ENCODE results near the gene CTNNAL1. TPM values are rescaled to one million over a fixed set of nuclear protein-coding genes. Genes with fewer than 3 reads are reported as not detected.
"Not testable (repeated sequence)": the region's sequence is repeated elsewhere in the genome, so short reads cannot be mapped to it uniquely, and the experiment has no call there.

CTNNAL1 gene
- total RNA-seq, 1 donor from 2014 or later: 16.4 TPM

GRCh38 chr9:108903420-108904103, 109.7 kb downstream of the CTNNAL1 start:
- no peaks in the 10 kb centered on the region for H3K9me3 ChIP-seq
- no peak for DNase-seq (ENCODE audit: low spot score in 2 of 2)
- no peaks in the 10 kb centered on the region for H3K4me1 ChIP-seq
- peaks cover 73 to 89% of the 10 kb centered on the region in 2 donors for H3K36me3 ChIP-seq
- H3K4me3 ChIP-seq: no peak overlapping the region
- intact Hi-C loops (cut with DNase I): no loop called here
- H3K27ac ChIP-seq: no peak overlapping the region
- no peaks in the 10 kb centered on the region for H3K27me3 ChIP-seq
- no peak for TF ChIP-seq CTCF (IDR thresholded peaks at IDR 0.05)

GRCh38 chr9:108900176-108900575, 113.1 kb downstream of the CTNNAL1 start:
- intact Hi-C loops (cut with DNase I): no loop called here
- H3K36me3 ChIP-seq: peaks cover 71 to 88% of the 10 kb centered on the region in 2 donors

GRCh38 chr9:108899023-108899695, 114.1 kb downstream of the CTNNAL1 start:
- H3K4me1 ChIP-seq; H3K27me3 ChIP-seq; H3K27ac ChIP-seq; DNase-seq (ENCODE audit: low spot score in 2 of 2); intact Hi-C loops (cut with DNase I); H3K4me3 ChIP-seq; H3K9me3 ChIP-seq: not testable (repeated sequence)
- peaks cover 66 to 94% of the 10 kb centered on the region in 2 donors for H3K36me3 ChIP-seq

More at GRCh38 chr9:108900176-108900575, 113.1 kb downstream of the CTNNAL1 start:
- no peak for DNase-seq (ENCODE audit: low spot score in 2 of 2)
- no peak overlapping the region for H3K4me3 ChIP-seq
- H3K27me3 ChIP-seq: no peaks in the 10 kb centered on the region
- H3K4me1 ChIP-seq: no peaks in the 10 kb centered on the region
- TF ChIP-seq CTCF (IDR thresholded peaks at IDR 0.05): no peak
- H3K27ac ChIP-seq: no peak overlapping the region
- no peaks in the 10 kb centered on the region for H3K9me3 ChIP-seq

- Histone ChIP-seq H3K27me3 (no peaks in the 10 kb centered on the region), H3K4me1 (no peaks in the 10 kb centered on the region), H3K27ac (no peak overlapping the region), H3K9me3 (no peaks in the 10 kb centered on the region), H3K36me3 (peaks cover 65 to 97% of the 10 kb centered on the region in 2 donors), H3K4me3 (no peak overlapping the region)
- no peak for TF ChIP-seq CTCF (IDR thresholded peaks at IDR 0.05)
- DNase-seq (ENCODE audit: low spot score in 2 of 2): no peak
- intact Hi-C loops (cut with DNase I): no loop called here
Measured at GRCh38 chr9:108897324-108898096, 115.8 kb downstream of the CTNNAL1 start.

GRCh38 chr9:108894225-108894997, 118.9 kb downstream of the CTNNAL1 start:
- Histone ChIP-seq H3K4me3 (no peak overlapping the region), H3K36me3 (peaks cover 65 to 97% of the 10 kb centered on the region in 2 donors), H3K27ac (no peak overlapping the region), H3K9me3 (no peaks in the 10 kb centered on the region), H3K27me3 (no peaks in the 10 kb centered on the region), H3K4me1 (no peaks in the 10 kb centered on the region)
- no peak for TF ChIP-seq CTCF (IDR thresholded peaks at IDR 0.05)
- intact Hi-C loops (cut with DNase I): no loop called here
- DNase-seq (ENCODE audit: low spot score in 2 of 2): no peak

Other genes with a start within 250 kb of the CTNNAL1 start
- not detected for gene ACTL7B, start 157.5 kb downstream of the CTNNAL1 start, total RNA-seq
- not detected for gene ACTL7A, start 151.2 kb downstream of the CTNNAL1 start, total RNA-seq
- gene ELP1, start 79.4 kb downstream of the CTNNAL1 start, total RNA-seq: 8.8 TPM
- gene ABITRAM, start 79.1 kb downstream of the CTNNAL1 start, total RNA-seq: 1.1 TPM
- 49.7 TPM for gene TMEM245, start 106.4 kb upstream of the CTNNAL1 start, total RNA-seq
- gene FRRS1L, start 153.8 kb upstream of the CTNNAL1 start, total RNA-seq: 0.11 TPM

All from ascending aorta (tissue), 2 donors.